ENCODE results near the gene ABCB6.

DNA sequence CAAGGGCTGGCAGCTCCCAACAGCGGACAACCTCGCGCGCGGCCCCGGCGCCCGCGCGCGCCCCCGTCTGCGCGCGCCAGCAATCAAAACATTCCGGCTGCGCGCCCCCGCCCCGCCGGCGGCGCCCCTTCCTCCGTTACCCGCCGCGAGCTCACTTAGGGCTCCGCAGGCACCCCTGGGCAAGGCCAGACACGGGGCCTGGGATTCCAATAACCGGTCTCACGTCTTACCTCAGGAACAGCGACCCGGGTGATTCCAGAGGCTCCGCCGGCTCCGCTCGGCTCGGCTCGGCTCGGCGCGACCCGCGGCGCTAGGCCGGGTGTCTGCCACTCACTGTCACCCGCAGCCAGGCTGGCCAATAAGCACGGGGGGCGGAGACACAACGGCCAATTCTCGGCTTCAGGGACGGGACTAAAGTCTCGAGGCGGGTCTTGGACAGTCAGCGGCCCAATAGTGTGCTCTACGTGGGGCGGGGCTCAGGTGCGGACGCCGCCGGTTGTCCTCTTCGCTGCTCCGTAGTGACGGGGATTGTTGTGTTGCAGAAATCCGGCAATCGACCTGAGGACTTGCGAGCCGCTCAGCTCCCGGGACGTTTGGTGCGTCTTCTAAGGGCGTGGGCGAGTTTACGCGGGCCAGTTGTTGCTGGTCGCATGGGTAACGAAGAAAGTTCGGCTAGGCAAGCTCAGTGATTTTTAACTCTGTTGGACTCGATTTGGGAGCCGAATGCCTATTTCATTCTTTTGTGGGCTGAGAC is 10.7 kb upstream of the ABCB6 start, which contains the start of the genes ANKZF1 and ATG9A:
- TF ChIP-seq, protein P1, sequence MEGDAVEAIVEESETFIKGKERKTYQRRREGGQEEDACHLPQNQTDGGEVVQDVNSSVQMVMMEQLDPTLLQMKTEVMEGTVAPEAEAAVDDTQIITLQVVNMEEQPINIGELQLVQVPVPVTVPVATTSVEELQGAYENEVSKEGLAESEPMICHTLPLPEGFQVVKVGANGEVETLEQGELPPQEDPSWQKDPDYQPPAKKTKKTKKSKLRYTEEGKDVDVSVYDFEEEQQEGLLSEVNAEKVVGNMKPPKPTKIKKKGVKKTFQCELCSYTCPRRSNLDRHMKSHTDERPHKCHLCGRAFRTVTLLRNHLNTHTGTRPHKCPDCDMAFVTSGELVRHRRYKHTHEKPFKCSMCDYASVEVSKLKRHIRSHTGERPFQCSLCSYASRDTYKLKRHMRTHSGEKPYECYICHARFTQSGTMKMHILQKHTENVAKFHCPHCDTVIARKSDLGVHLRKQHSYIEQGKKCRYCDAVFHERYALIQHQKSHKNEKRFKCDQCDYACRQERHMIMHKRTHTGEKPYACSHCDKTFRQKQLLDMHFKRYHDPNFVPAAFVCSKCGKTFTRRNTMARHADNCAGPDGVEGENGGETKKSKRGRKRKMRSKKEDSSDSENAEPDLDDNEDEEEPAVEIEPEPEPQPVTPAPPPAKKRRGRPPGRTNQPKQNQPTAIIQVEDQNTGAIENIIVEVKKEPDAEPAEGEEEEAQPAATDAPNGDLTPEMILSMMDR (IDR thresholded peaks at IDR 0.05), result no peak
- peak; percentile 51 for TF ChIP-seq POLR2A (IDR thresholded peaks at IDR 0.05; ENCODE audit: low read depth)
- peak; percentile 28 for TF ChIP-seq EP300 (IDR thresholded peaks at IDR 0.05)

All from esophagus muscularis mucosa (tissue), 4 donors.